ENCODE data around the gene CSPG4.
"Not testable (repeated sequence)": the region's sequence is repeated elsewhere in the genome, so short reads cannot be mapped to it uniquely, and the experiment has no call there.

The CSPG4 gene

DNA sequence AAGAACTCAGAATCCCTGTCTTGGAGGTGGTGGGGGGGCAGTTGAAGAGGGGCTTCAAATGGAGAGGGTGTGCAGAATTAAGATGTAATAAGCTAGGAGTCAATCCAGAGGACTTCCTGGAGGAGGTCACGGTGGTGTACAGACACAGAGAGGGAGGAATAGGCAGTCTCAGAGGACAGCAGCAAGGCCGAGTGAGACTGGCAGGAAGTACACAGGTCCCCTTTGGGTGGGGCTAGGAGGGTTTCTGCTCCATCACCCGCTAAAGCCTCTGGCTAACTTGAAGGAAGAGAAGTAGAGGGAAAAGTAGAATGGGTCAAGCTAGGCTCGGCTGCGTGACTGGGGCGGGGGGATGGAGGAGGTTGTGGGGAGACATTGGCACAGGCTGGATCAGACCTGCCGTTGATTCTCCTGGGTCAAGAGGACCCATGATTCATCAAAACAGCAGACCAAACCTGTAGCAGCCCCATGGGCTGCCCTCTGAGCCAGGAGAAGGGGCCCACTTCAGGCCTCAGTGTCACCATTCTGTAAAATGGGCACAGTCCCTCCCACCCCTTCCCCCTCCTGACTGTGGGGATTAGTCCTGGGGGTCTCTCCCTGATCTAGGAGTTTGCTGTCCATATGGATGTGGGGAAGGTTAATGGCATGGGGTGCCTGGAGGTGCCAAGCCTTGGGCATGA, 16.9 kb downstream of the CSPG4 start:
- Mint-ChIP-seq H3K27ac (peak overlapping the region in 2 of 3 experiments; percentile 74 to 85), H3K4me1 (peaks cover 55% of the 10 kb centered on the region), H3K9me3 (no peaks in the 10 kb centered on the region), H3K36me3 (ENCODE audit: low read depth) (no peaks in the 10 kb centered on the region), H3K4me3 (no peak overlapping the region), H3K27me3 (ENCODE audit: low read depth) (peaks cover 4% of the 10 kb centered on the region)
- TF ChIP-seq, protein P1, sequence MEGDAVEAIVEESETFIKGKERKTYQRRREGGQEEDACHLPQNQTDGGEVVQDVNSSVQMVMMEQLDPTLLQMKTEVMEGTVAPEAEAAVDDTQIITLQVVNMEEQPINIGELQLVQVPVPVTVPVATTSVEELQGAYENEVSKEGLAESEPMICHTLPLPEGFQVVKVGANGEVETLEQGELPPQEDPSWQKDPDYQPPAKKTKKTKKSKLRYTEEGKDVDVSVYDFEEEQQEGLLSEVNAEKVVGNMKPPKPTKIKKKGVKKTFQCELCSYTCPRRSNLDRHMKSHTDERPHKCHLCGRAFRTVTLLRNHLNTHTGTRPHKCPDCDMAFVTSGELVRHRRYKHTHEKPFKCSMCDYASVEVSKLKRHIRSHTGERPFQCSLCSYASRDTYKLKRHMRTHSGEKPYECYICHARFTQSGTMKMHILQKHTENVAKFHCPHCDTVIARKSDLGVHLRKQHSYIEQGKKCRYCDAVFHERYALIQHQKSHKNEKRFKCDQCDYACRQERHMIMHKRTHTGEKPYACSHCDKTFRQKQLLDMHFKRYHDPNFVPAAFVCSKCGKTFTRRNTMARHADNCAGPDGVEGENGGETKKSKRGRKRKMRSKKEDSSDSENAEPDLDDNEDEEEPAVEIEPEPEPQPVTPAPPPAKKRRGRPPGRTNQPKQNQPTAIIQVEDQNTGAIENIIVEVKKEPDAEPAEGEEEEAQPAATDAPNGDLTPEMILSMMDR (IDR thresholded peaks at IDR 0.05; ENCODE audit: unreplicated experiment in 3 of 3), result no peak

DNA sequence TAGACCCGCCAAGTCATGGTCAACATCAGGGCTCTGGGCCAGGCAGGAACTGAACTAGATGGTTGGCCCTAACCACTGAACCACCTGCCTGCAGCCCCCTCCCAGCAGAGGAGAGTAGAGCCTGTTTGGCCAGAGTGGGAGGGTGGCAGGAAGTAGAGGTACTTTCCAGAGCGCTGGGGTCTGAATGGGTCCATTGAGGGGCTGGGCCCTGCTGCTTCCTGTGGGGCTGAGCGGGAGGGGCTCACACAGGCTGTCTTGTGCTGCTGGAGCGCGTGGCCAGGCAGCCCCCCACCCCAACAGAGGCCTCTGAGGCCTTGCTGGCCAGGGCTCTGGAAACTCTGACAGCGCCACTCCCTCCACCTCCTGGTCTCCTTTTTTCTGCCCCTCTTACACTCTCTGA, 17.4 kb downstream of the CSPG4 start:
- Mint-ChIP-seq H3K36me3 (ENCODE audit: low read depth) (no peaks in the 10 kb centered on the region), H3K27me3 (ENCODE audit: low read depth) (peaks cover 4% of the 10 kb centered on the region), H3K9me3 (no peaks in the 10 kb centered on the region), H3K4me3 (no peak overlapping the region), H3K4me1 (peaks cover 50% of the 10 kb centered on the region), H3K27ac (peak overlapping the region in 2 of 3 experiments; percentile 43 to 85)
- TF ChIP-seq, protein P1 (IDR thresholded peaks at IDR 0.05; ENCODE audit: unreplicated experiment in 3 of 3), result no peak

DNA sequence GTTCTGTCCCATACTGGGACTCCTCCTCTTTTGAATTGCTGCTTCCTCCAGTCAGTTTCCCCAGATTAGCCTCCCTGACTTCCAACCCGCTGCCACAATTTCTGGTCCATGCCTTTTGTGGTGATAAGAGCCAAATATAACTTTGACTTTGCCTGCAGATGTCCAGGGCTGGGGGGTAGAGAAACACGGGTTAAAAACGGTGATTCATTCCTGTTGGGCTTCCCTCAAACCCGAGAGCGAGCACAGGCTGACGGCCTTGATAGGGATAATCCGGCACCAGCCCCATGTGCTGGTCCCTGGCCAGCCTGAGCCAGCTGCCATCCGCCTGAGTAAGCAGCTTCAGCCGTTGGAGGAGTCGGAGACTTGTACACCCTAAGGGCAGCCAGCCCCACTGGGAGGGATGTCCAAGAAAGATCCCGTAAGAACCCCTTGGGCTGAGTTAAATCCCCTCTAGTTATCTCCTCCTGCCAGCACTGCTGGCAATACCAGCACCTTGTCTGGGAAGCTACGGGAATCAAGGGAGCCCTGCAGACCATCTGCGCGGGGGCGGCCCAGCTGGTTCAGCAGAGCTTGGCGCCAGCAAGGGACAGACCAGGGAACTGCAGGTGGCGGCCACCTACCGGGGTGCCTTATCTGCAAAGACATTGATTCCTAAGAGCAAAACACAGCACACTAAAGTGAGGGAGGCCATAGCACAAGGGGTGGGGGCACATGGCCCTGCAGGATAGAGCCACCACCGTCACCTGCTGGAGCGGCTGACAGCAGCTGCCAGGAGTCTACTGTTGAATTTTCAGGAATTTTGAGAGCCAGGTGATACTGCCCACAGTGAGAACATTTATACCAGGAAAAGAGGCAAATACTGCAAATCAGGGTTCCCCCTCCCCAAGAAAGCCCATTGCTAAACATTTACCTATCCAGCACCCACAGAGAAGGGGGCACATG, 18.1 kb downstream of the CSPG4 start:
- Mint-ChIP-seq H3K4me3 (peak overlapping the region in 1 of 3 experiments; percentile 54), H3K36me3 (ENCODE audit: low read depth) (no peaks in the 10 kb centered on the region), H3K9me3 (no peaks in the 10 kb centered on the region)

DNA sequence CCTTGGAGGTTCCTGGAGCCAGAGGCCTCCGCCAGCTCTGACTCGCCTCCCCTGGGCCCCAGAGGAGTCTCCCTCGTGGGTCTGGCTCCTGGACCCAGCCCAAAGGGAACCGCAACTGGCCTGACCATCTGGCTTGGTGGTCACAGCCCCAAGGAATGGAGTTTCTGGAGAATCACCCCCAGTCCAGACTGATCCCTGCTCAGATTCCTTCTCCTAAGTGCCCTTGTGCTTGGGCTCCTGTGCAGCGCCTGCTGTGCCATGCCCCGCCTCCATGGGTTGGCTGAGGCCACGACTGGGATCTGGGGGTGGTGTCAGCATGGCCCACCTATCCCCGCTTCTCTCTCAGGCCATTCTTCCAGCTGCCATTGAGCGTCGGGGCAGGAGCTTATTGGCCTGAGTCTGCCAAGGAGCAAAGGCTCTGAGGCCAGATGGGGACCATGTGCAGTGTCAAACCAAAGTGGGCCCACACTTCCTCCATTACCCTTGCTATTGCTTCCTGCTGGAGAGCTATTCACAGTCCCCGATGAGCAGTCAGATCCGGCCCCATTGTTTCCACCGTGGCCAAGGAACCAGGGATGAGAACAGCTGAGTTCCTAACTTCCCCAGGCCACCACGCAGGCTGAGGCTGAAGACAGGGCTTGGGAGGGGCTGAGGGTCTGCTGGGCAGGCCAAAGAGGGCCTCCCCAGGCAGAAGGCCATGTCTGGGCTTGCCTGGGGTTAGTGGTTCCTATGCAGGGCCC, 19.0 kb downstream of the CSPG4 start:
- no peaks in the 10 kb centered on the region for H3K9me3 Mint-ChIP-seq
- peaks cover 4% of the 10 kb centered on the region for H3K27me3 Mint-ChIP-seq (ENCODE audit: low read depth)
- H3K36me3 Mint-ChIP-seq (ENCODE audit: low read depth), result no peaks in the 10 kb centered on the region

More for the DNA sequence above, 18.1 kb downstream of the CSPG4 start:
- TF ChIP-seq, protein P1 (IDR thresholded peaks at IDR 0.05; ENCODE audit: unreplicated experiment in 3 of 3), result peak; percentile 43 to 52 (median 51)
- H3K27ac Mint-ChIP-seq, result peak overlapping the region; percentile 61 to 93 (median 85)
- H3K27me3 Mint-ChIP-seq (ENCODE audit: low read depth), result peaks cover 4% of the 10 kb centered on the region
- H3K4me1 Mint-ChIP-seq, result peaks cover 50% of the 10 kb centered on the region

DNA sequence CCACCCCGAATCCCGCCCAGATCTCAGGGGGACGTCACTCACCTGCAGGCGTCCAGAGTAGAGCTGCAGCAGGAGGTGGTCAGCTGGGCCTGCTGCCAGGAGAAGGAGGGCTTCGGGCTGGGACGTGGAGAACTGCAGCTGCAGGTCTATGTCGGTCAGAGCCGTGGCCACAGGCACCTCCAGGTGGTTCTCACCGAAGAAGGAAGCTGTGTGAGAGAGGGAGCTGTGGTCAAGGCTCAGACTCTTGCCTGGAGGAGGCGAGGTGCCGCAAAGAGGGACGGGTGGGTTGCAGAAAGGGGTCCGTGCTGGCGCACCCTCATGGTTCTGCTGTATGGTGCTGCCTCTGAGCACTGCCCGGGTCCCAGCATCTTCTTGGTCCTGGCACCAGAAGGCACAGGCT, 19.6 kb downstream of the CSPG4 start:
- not testable (repeated sequence) for H3K4me3 Mint-ChIP-seq; H3K9me3 Mint-ChIP-seq; H3K27me3 Mint-ChIP-seq (ENCODE audit: low read depth); H3K36me3 Mint-ChIP-seq (ENCODE audit: low read depth)
- Mint-ChIP-seq H3K27ac (peak overlapping the region in 1 of 3 experiments; percentile 85), H3K4me1 (peaks cover 43% of the 10 kb centered on the region)

More for the DNA sequence above, 19.0 kb downstream of the CSPG4 start:
- Mint-ChIP-seq H3K27ac (peak overlapping the region; percentile 61 to 93 (median 85)), H3K4me3 (peak overlapping the region in 1 of 3 experiments; percentile 54), H3K4me1 (peaks cover 43% of the 10 kb centered on the region)
- TF ChIP-seq, protein P1 (IDR thresholded peaks at IDR 0.05; ENCODE audit: unreplicated experiment in 3 of 3), result no peak

DNA sequence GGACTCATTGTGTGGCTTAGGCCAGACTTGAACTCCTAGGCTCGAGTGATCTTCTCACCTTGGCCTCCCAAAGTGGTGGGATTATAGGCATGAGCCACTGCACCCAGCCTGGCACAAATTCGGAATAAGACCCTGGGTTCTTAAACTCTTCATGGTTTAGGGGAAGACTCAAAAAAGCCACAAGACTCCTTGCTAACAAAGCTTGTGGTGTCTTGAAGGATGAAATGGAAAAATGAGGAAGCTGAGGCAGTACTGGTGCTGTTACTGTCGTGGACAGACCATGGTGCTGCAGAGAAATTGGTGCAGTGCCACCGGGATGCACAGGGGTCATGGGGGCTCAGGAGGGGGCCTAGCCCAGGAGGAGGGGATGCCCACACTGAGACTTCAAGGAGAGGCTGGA, 20.3 kb downstream of the CSPG4 start:
- H3K4me1 Mint-ChIP-seq, result peaks cover 36% of the 10 kb centered on the region
- peak overlapping the region in 2 of 3 experiments; percentile 44 to 49 for H3K27ac Mint-ChIP-seq
- H3K4me3 Mint-ChIP-seq; H3K9me3 Mint-ChIP-seq; H3K27me3 Mint-ChIP-seq (ENCODE audit: low read depth); H3K36me3 Mint-ChIP-seq (ENCODE audit: low read depth): not testable (repeated sequence)

DNA sequence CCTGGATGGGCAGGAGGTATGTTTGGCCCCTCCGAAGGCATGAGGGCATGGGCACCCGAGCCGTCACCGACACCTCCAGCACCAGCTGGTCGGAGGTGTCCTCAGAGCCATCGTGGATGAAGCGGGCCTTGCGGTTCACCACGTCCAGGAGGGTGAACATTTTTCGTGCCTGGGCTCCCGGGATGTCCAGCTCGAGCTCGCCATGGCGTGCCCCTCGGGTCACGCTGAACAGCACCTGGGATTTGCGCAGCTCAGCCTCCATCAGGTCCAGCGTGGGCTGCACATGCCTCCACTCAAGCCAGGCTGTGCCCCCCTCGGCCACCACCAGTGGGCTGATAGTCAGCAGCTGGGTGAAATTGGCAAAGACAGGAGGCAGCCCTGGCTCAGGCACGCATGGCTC, 23.2 kb downstream of the CSPG4 start:
- not testable (repeated sequence) for H3K36me3 Mint-ChIP-seq (ENCODE audit: low read depth); H3K4me3 Mint-ChIP-seq; H3K9me3 Mint-ChIP-seq; H3K27ac Mint-ChIP-seq; H3K27me3 Mint-ChIP-seq (ENCODE audit: low read depth)
- peaks cover 17% of the 10 kb centered on the region for H3K4me1 Mint-ChIP-seq

Data from nephron (organoid).